Smooth muscle cell of the coronary artery (primary cell): Measurements from ENCODE around the gene KCNK18. TPM values are rescaled to one million over a fixed set of nuclear protein-coding genes. Genes with fewer than 3 reads are reported as not detected.

Source experiments
- total RNA-seq: library from RNA; depleted of rRNA; stranded (reverse); fragments of >200 nt; gene quantifications from 2 replicates; pipeline ENCODE4 v1.2.3, GENCODE V29; 2014; ENCODE audit warnings: low replicate concordance

KCNK18 gene
- total RNA-seq = not detected in 2 replicates

GRCh38 chr10:117197189-117197588 is at the start of gene KCNK18:
TSS of gene KCNK18 (plus strand) at chr10:117197489. CDS start at chr10:117197489, 0 bp downstream.

GRCh38 chr10:117240621-117241529 is 43.6 kb downstream of the KCNK18 start, which contains the start of gene SLC18A2:
TSS of gene SLC18A2 (plus strand) at chr10:117241114. CDS start at chr10:117241694, 580 bp downstream.

Other genes with a start within 250 kb of the KCNK18 start
- under 0.01 and 2.4 TPM in 2 replicates for gene SHTN1, start 192.3 kb upstream of the KCNK18 start, total RNA-seq
- not detected in 2 replicates for gene VAX1, start 59.2 kb upstream of the KCNK18 start, total RNA-seq
- gene SLC18A2, start 43.6 kb downstream of the KCNK18 start, total RNA-seq = under 0.01 TPM in 1 of 2 replicates, not detected in the other
- 5.7 and 10.8 TPM in 2 replicates for gene PDZD8, start 178.0 kb downstream of the KCNK18 start, total RNA-seq